ENCODE data around the gene PROKR2.

- TF ChIP-seq U2AF2 (optimal IDR thresholded peaks at IDR 0.05; ENCODE audit: low read depth, low read length): no peak
- TF ChIP-seq ZNF316 (IDR thresholded peaks at IDR 0.05): no peak
- TF ChIP-seq CTCF (IDR thresholded peaks at IDR 0.05 in 2 of 3, conservative IDR thresholded peaks at IDR 0.05 in 1 of 3; ENCODE audit: insufficient read depth in 2 of 3, low read depth in 1 of 3, low read length in 3 of 3): no peak
- no peak for TF ChIP-seq POLR2A (conservative IDR thresholded peaks at IDR 0.05)
- no peak for TF ChIP-seq MYC (IDR thresholded peaks at IDR 0.05; ENCODE audit: low read depth, low read length)
- TF ChIP-seq MYC (CRISPR knock-in tag; IDR thresholded peaks at IDR 0.05; ENCODE audit: borderline replicate concordance, low read depth): no peak
- TF ChIP-seq NRF1 (conservative IDR thresholded peaks at IDR 0.05 in 1 of 2, IDR thresholded peaks at IDR 0.05 in 1 of 2): no peak
- no peak for TF ChIP-seq CEBPB (tag; IDR thresholded peaks at IDR 0.05)
- TF ChIP-seq HDAC1 (IDR thresholded peaks at IDR 0.05): no peak
- TF ChIP-seq CREB3 (tag; conservative IDR thresholded peaks at IDR 0.05; ENCODE audit: low read depth): no peak
- no peak for TF ChIP-seq BRF2 (IDR thresholded peaks at IDR 0.05; ENCODE audit: borderline replicate concordance, insufficient read depth, insufficient read length)
- no peak for TF ChIP-seq FOS (IDR thresholded peaks at IDR 0.05; ENCODE audit: extremely low read depth, insufficient read length)
- no peak for TF ChIP-seq RBM22 (IDR thresholded peaks at IDR 0.05; ENCODE audit: low read depth, low read length, poor library complexity, severe bottlenecking)
Measured at GRCh38 chr20:5315807-5316187, 957 bp downstream of the PROKR2 start.
